ENCODE measurements around the gene ERCC2.
"Not testable (repeated sequence)": the region's sequence is repeated elsewhere in the genome, so short reads cannot be mapped to it uniquely, and the experiment has no call there.

The ERCC2 gene

GRCh38 chr19:45352914-45353796 is 17.2 kb downstream of the ERCC2 start:
- DNase-seq, result no peak

GRCh38 chr19:45352471-45352870 is 17.9 kb downstream of the ERCC2 start:
- DNase-seq, result no peak

- DNase-seq, result no peak
Observed at GRCh38 chr19:45352062-45352461, 18.3 kb downstream of the ERCC2 start.

- DNase-seq, result no peak
Observed at GRCh38 chr19:45351401-45351952, 18.9 kb downstream of the ERCC2 start.

GRCh38 chr19:45350477-45351058 is 19.8 kb downstream of the ERCC2 start:
- no peak for DNase-seq

- DNase-seq, result no peak
Observed at GRCh38 chr19:45349430-45349941, 20.9 kb downstream of the ERCC2 start.

- no peak for DNase-seq
Observed at GRCh38 chr19:45349126-45349415, 21.3 kb downstream of the ERCC2 start.

- no peak for DNase-seq
Observed at GRCh38 chr19:45348367-45349125, 21.8 kb downstream of the ERCC2 start.

- no peak for DNase-seq
Observed at GRCh38 chr19:45347570-45348366, 22.6 kb downstream of the ERCC2 start.

- DNase-seq, result no peak
Observed at GRCh38 chr19:45346449-45346848, 23.9 kb downstream of the ERCC2 start.

- no peak for DNase-seq
Observed at GRCh38 chr19:45345506-45345860, 24.9 kb downstream of the ERCC2 start.

GRCh38 chr19:45344621-45345505 is 25.5 kb downstream of the ERCC2 start:
- no peak for DNase-seq

- DNase-seq, result no peak
Observed at GRCh38 chr19:45342911-45343310, 27.5 kb downstream of the ERCC2 start.

- no peak for DNase-seq
Observed at GRCh38 chr19:45340899-45341453, 29.4 kb downstream of the ERCC2 start.

GRCh38 chr19:45340232-45340898 is 30.0 kb downstream of the ERCC2 start, which contains the start of gene KLC3:
TSS of gene KLC3 (plus strand) at chr19:45340750. CDS start at chr19:45345542, 4,792 bp downstream.
- DNase-seq, result no peak

- DNase-seq, result no peak
Observed at GRCh38 chr19:45339629-45340028, 30.7 kb downstream of the ERCC2 start.

GRCh38 chr19:45336696-45337251 is 33.6 kb downstream of the ERCC2 start:
- DNase-seq, result no peak

- DNase-seq, result not testable (repeated sequence)
Observed at GRCh38 chr19:45334881-45335280, 35.5 kb downstream of the ERCC2 start.

GRCh38 chr19:45333609-45334303 is 36.6 kb downstream of the ERCC2 start:
- DNase-seq, result no peak

- DNase-seq, result no peak
Observed at GRCh38 chr19:45331411-45331810, 39.0 kb downstream of the ERCC2 start.

Data from NCI-H2029 treated with DMSO at 0.1 percent for 48 hours (cell line).